T-helper 1 cell (primary cell): ENCODE results near the gene ENOX2.
A peak's percentile ranks its signal among the peaks of the same experiment; 100 is the strongest.

Experiments used
- DNase-seq, 5 donors: peaks; one replicate each; pipeline ENCODE4 v3.0.0-alpha.2; 2012 to 2020

The ENOX2 gene

GRCh38 chrX:130884627-130885026, 18.4 kb downstream of the ENOX2 start:
- DNase-seq: no peak

- DNase-seq: no peak
These were observed 23.1 kb downstream of the ENOX2 start for GRCh38 chrX:130879869-130880268.

- DNase-seq: no peak
These were observed 24.4 kb downstream of the ENOX2 start for GRCh38 chrX:130878350-130879341.

- no peak for DNase-seq
These were observed 25.1 kb downstream of the ENOX2 start for GRCh38 chrX:130877892-130878341.

- no peak for DNase-seq
These were observed 26.8 kb downstream of the ENOX2 start for GRCh38 chrX:130876226-130876625.

GRCh38 chrX:130874751-130875150, 28.3 kb downstream of the ENOX2 start:
- DNase-seq: no peak

GRCh38 chrX:130869239-130869638, 33.8 kb downstream of the ENOX2 start:
- no peak for DNase-seq

GRCh38 chrX:130861462-130861861, 41.5 kb downstream of the ENOX2 start:
- no peak for DNase-seq

GRCh38 chrX:130857207-130857606, 45.8 kb downstream of the ENOX2 start:
- DNase-seq: peak in 1 of 5 donors; percentile 28

- DNase-seq: no peak
These were observed 51.4 kb downstream of the ENOX2 start for GRCh38 chrX:130851569-130851968.

GRCh38 chrX:130848763-130849162, 54.2 kb downstream of the ENOX2 start:
- no peak for DNase-seq

- DNase-seq: no peak
These were observed 56.3 kb downstream of the ENOX2 start for GRCh38 chrX:130846746-130847145.

GRCh38 chrX:130841776-130842175, 61.2 kb downstream of the ENOX2 start:
- no peak for DNase-seq

GRCh38 chrX:130840345-130840744, 62.7 kb downstream of the ENOX2 start:
- no peak for DNase-seq

- no peak for DNase-seq
These were observed 66.6 kb downstream of the ENOX2 start for GRCh38 chrX:130836447-130836846.

GRCh38 chrX:130834830-130835229, 68.2 kb downstream of the ENOX2 start:
- DNase-seq: no peak

- no peak for DNase-seq
These were observed 68.9 kb downstream of the ENOX2 start for GRCh38 chrX:130834149-130834548.

GRCh38 chrX:130831347-130831722, 71.7 kb downstream of the ENOX2 start:
- no peak for DNase-seq

GRCh38 chrX:130830599-130831346, 72.2 kb downstream of the ENOX2 start:
- DNase-seq: no peak

GRCh38 chrX:130829526-130830515, 73.2 kb downstream of the ENOX2 start:
- no peak for DNase-seq

- no peak for DNase-seq
These were observed 74.4 kb downstream of the ENOX2 start for GRCh38 chrX:130828641-130829040.

GRCh38 chrX:130827648-130828047, 75.4 kb downstream of the ENOX2 start:
- DNase-seq: no peak
